Measurements from ENCODE around the gene HOXA10. TPM values are rescaled to one million over a fixed set of nuclear protein-coding genes. Genes with fewer than 3 reads are reported as not detected.
A peak's percentile ranks its signal among the peaks of the same experiment; 100 is the strongest.

HOXA10 gene
- total and polyA plus RNA-seq, 8 donors: 0.18 to 337 (median 0.92) TPM; not detected in 5

- Histone ChIP-seq H3K27ac (no peak overlapping the region), H3K4me1 (peaks cover 16 to 53% (median 47%) of the 10 kb centered on the region in 4 donors), H3K4me3 (peak overlapping the region in 2 of 4 donors; percentile 23 to 41), H3K27me3 (peaks cover 41 to 100% (median 91%) of the 10 kb centered on the region in 3 donors), H3K9me3 (peaks cover 0 to 21% (median 9%) of the 10 kb centered on the region in 4 donors), H3K36me3 (no peaks in the 10 kb centered on the region)
- intact Hi-C loops (cut with DNase I; ENCODE audit: low total_unique reads): loop anchor here (5.0 kb wide), 2 partner anchors 481 to 796 kb away; no protein-coding TSS in a partner anchor
- DNase-seq: no peak
- TF ChIP-seq POLR2A (IDR thresholded peaks at IDR 0.05): no peak
- no peak for TF ChIP-seq EP300 (IDR thresholded peaks at IDR 0.05)
- TF ChIP-seq CTCF (IDR thresholded peaks at IDR 0.05): no peak
- TF ChIP-seq POLR2AphosphoS5 (IDR thresholded peaks at IDR 0.05): no peak
- WGBS, 5 donors: 40 to 49% (median 42%) methylated on average over 24 of the region's 24 CpGs
These were observed 10.7 kb downstream of the HOXA10 start for GRCh38 chr7:27163288-27164044.

GRCh38 chr7:27162561-27163287, 11.4 kb downstream of the HOXA10 start:
- intact Hi-C loops (cut with DNase I; ENCODE audit: low total_unique reads): loop anchor here (5.0 kb wide), 2 partner anchors 480 to 795 kb away; no protein-coding TSS in a partner anchor
- Histone ChIP-seq H3K36me3 (no peaks in the 10 kb centered on the region), H3K4me3 (no peak overlapping the region), H3K27ac (peak overlapping the region in 1 of 5 donors; percentile 99), H3K27me3 (peaks cover 38 to 100% (median 91%) of the 10 kb centered on the region in 3 donors), H3K4me1 (peaks cover 16 to 54% (median 48%) of the 10 kb centered on the region in 4 donors), H3K9me3 (peaks cover 0 to 21% (median 9%) of the 10 kb centered on the region in 4 donors)
- no peak for DNase-seq
- no peak for TF ChIP-seq POLR2AphosphoS5 (IDR thresholded peaks at IDR 0.05)
- TF ChIP-seq EP300 (IDR thresholded peaks at IDR 0.05): no peak
- TF ChIP-seq POLR2A (IDR thresholded peaks at IDR 0.05): no peak
- TF ChIP-seq CTCF (IDR thresholded peaks at IDR 0.05): no peak
- 58 to 72% (median 64%) methylated on average over 7 of the region's 7 CpGs for WGBS, 5 donors

GRCh38 chr7:27161721-27162560, 12.2 kb downstream of the HOXA10 start:
- TF ChIP-seq POLR2A (IDR thresholded peaks at IDR 0.05): no peak
- no peak for TF ChIP-seq CTCF (IDR thresholded peaks at IDR 0.05)
- no peak for TF ChIP-seq POLR2AphosphoS5 (IDR thresholded peaks at IDR 0.05)
- no peak for TF ChIP-seq EP300 (IDR thresholded peaks at IDR 0.05)
- intact Hi-C loops (cut with DNase I; ENCODE audit: low total_unique reads): loop anchor here (5.0 kb wide), 2 partner anchors 480 to 795 kb away; no protein-coding TSS in a partner anchor
- DNase-seq: no peak
- Histone ChIP-seq H3K4me1 (peaks cover 16 to 56% (median 47%) of the 10 kb centered on the region in 4 donors), H3K27ac (peak overlapping the region in 1 of 5 donors; percentile 99), H3K36me3 (no peaks in the 10 kb centered on the region), H3K9me3 (peaks cover 0 to 21% (median 9%) of the 10 kb centered on the region in 4 donors), H3K27me3 (peaks cover 34 to 100% (median 91%) of the 10 kb centered on the region in 3 donors), H3K4me3 (peak overlapping the region in 3 of 4 donors; percentile 58 to 67 (median 61))
- 28 to 44% (median 37%) methylated on average over 19 to 30 of the region's 30 CpGs for WGBS, 5 donors

Measured in stomach (tissue), 9 donors.